ENCODE data around the gene RUFY4.

GRCh38 chr2:218020281-218020680 is 48.8 kb upstream of the RUFY4 start:
- TF ChIP-seq CTCF (IDR thresholded peaks at IDR 0.05; ENCODE audit: insufficient read depth, low read depth, low read length) (no peak), EZH2 (IDR thresholded peaks at IDR 0.05; ENCODE audit: insufficient read depth, low read length) (no peak)

Data from astrocyte (in vitro differentiated cells and primary cell).